Fibroblast of the aortic adventitia (primary cell): ENCODE measurements around the gene ENPP6. TPM values are rescaled to one million over a fixed set of nuclear protein-coding genes. Genes with fewer than 3 reads are reported as not detected.

ENCODE experiments used
- DNase-seq: peaks from one replicate; pipeline ENCODE4 v3.0.0-alpha.2; 2010; ENCODE audit warnings: low read depth
- H3K4me3 ChIP-seq: 2 replicates; pipeline ENCODE4 v1.5.1; 2011; ENCODE audit warnings: low read depth, mild to moderate bottlenecking, control low read depth, low read length, moderate library complexity
- CTCF ChIP-seq: IDR thresholded peaks from 2 replicates; pipeline ENCODE4 v1.5.1; 2011; ENCODE audit warnings: mild to moderate bottlenecking, low read length, control low read depth, inconsistent platforms; ENCODE audit not compliant: insufficient read depth
- total RNA-seq: library from RNA; depleted of rRNA; stranded (reverse); fragments of >200 nt; gene quantifications from 2 replicates; pipeline ENCODE4 v1.2.3, GENCODE V29; 2012; ENCODE audit warnings: low replicate concordance

ENPP6 gene
- total RNA-seq, 1 donor, result 0.18 TPM

GRCh38 chr4:184067931-184068554 lies 149.6 kb downstream of the ENPP6 start:
- H3K4me3 ChIP-seq, result no peak overlapping the region
- DNase-seq, result no peak
- TF ChIP-seq CTCF, result no peak

- no peak for DNase-seq
- H3K4me3 ChIP-seq, result no peak overlapping the region
- TF ChIP-seq CTCF, result no peak
Observed at GRCh38 chr4:184066584-184067300, 150.9 kb downstream of the ENPP6 start.

- no peak overlapping the region for H3K4me3 ChIP-seq
- TF ChIP-seq CTCF, result no peak
- no peak for DNase-seq
Observed at GRCh38 chr4:184064877-184065276, 152.8 kb downstream of the ENPP6 start.

- no peak overlapping the region for H3K4me3 ChIP-seq
- DNase-seq, result no peak
- TF ChIP-seq CTCF, result no peak
Observed at GRCh38 chr4:184062769-184063168, 154.9 kb downstream of the ENPP6 start.

- no peak for TF ChIP-seq CTCF
- no peak for DNase-seq
- H3K4me3 ChIP-seq, result no peak overlapping the region
Observed at GRCh38 chr4:184061582-184061981, 156.1 kb downstream of the ENPP6 start.

- DNase-seq, result no peak
- H3K4me3 ChIP-seq, result no peak overlapping the region
- no peak for TF ChIP-seq CTCF
Observed at GRCh38 chr4:184059099-184059498, 158.6 kb downstream of the ENPP6 start.

GRCh38 chr4:184058026-184058425 lies 159.6 kb downstream of the ENPP6 start:
- DNase-seq, result no peak
- no peak for TF ChIP-seq CTCF
- no peak overlapping the region for H3K4me3 ChIP-seq
